HG03558 (cell line): ENCODE results near the gene RETREG2.
A peak's percentile ranks its signal among the peaks of the same experiment; 100 is the strongest.

Source experiments
- ATAC-seq: cut with Tn5 transposase; IDR thresholded peaks from one replicate; pipeline ENCODE4 v1.9.1; 2021; ENCODE audit warnings: moderate number of reproducible peaks; ENCODE audit not compliant: unreplicated experiment; ENCODE audit errors: extremely low read depth

The RETREG2 gene

DNA sequence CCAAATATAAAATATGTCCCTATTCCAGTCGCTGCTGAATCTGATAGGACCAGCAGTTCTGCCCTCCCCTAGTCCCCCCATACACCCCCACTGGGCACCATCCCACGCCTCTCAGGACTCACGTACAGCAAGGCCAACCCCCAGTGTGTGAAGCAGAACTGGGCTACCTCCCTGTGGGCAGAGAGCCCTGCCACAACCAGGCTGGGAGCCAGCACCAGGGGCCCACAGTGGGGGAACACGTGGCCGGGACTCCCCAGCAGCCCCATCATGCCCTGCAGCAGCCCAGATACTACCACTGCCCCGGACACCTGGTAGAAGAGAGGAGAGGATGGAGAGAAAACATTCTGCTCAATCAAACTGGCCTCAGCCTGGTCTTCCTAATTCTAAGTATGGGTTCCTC, 9.5 kb upstream of the RETREG2 start:
- ATAC-seq: no peak

DNA sequence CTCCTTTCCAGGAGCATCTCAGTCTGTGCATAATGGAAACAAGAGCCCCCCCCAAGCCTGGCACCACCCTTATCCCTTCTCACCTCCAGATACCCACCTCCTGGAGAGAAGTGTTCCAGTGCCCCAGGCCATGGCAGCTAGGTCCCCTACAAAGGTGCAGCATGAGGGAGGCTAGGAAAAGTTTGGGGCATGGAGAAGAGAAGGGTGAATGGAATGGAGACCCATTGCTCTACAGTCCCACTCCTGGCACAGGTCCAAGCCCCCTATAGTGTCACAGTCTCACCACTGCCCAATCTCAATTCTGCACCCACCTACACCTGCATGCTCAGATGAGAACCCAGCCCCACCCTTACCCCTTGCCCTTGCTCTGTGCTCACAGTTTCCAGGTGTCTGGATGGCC, 9.1 kb upstream of the RETREG2 start:
- no peak for ATAC-seq

DNA sequence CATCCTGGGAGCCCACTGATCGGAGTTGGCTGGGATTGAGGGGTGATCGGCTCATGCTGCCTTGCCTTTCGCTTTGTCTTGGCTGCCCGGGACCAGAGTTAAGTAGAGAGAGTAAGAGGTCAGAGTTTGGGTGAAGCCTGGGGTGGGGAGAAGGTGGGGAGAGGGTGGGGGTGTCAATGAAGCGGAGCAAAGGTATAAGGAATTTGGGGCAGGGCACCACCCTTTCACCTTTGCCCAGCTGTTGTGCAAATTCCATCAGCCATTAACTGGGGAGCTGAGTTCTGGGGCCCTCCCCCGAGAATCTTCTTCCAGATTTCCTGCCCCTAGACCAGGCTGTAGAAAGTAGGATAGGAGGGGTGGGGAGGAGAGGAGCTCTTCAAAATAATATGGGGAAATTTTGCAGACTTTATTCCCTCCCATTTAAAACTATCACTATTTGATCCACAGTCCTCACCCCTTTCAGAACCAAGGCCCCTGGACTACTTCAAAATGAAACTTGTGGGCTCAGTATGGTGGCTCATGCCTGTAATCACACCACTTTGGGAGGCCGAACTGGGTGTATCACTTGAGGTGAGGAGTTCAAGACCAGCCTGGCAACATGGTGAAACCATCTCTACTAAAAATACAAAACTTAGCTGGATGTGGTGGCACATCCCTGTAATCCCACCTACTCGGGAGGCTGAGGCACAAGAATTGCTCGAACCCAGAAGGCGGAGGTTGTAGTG, 8.0 kb upstream of the RETREG2 start, which contains the start of gene SLC23A3:
TSS of gene SLC23A3 (minus strand) at position 100 of the 725 bp plus-strand sequence. CDS start at position 55, 45 bp downstream.
- ATAC-seq: no peak

DNA sequence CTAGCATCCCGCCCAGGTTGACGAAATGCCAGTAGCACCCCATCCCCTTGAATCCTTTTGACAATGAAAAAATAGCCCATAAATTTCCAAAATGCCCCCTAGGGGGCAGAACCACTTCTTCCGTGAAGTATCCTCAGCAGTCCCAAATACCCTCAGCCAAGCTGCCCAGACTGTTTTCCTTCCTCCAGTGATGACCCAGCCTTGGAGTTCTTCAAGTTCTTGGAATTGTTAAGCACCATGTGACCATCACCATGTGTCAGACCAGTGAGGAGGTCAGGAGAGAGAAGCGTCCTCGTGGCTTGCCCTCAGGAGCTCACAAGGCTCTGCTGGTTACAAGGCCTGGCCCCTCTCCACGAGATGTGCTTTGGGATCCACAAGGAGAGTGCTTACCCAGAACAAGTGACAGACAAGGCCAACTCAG, 6.8 kb upstream of the RETREG2 start:
- no peak for ATAC-seq

DNA sequence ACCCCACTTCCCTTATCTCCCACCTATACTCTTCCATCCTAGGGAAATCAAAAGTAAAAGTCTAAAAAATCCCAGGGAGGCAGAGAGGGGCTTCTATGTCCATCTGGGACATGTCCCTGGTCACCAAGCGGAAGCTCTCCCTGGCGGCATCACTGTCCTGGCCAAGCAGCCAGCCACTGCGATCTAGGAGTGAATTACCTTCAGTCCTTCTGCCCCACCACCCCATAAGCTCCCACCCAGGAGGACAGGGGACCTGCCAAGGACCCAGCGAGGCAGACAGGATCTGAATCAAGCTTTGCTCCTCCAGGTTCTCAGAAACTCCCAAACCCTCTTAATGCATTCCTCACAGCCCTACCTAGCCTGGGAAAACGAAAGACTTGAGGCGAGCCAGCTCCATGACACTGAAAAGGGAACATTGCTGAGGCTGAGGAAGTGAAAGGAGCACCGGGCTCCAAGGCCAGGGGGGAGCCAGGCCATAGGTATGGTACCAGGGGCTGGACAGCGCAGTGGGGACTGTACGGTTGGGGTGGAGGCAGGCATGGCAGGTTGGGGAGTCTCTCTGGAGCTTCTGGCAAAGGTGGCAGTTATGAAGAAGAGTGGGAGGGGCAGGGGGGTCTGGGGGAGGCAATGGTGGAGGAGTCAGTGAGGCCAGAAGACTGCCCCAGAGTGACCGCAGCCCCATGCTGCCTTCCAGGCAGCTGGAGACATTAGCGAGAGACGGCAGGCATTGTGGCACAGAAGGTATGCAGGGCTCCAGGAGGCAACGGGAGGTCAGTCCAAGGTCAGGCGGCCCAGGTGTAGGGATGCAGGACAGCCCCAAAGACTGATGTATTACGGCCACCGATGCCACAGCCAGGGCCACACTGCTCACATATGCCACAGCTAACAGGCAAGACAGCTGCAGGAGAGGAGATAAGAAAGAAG, 5.6 kb upstream of the RETREG2 start:
- ATAC-seq: no peak

DNA sequence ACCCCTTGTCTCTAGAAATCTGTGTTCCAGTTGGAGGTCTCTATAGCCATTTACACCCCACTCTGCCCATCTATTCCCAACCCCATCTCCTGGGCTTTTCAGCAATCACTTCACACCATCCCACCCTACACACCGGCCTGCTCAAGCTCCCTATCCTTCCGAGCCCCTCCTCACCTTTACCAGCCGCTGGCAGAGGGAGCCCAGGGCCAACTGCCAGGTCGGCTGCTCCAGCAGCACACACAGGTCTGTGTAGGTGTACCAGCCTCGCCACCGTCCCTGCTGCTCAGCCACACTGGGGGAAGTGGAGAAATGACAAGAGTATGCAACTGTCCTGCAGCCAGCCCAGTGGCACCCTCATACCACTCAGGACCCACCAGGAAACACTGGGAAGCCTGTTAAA, 4.9 kb upstream of the RETREG2 start:
- ATAC-seq: no peak

DNA sequence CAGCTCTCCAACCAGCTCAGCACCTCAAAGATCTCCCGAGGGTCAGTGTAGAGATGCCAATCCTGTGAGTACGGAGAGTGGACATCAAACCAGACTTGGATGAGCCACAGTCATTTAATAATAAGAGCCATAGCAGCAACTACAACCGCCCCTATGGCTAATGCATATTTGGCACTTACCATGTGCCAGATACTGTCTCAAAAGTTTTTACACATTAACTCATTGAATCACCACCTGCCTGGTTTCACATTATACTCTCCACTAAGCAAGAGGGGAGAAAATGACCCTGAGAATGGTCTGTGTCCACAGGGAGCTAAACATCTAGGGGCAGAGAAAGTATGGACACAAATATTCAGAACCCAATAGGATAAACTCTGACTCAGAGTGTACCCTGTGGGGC, 3.9 kb upstream of the RETREG2 start:
- ATAC-seq: no peak

DNA sequence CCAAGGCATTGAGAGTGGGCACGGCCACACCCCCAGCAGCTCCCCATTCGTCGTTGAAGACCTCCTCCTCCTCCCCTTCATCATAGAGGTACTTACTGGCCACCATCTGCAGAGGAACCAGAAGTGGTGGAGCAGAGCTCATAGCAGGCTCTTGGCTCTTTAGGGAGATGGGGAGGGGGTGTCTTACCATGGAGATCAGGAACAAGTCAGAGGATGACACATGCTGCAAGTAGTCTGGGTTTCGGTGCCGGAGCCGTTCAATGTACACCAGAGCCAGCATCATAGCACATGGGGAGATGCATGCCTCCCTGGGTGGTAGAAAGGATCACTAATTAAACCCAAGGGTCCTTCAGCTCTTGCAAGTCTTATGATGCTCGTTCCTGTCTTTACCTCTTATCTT, 3.3 kb upstream of the RETREG2 start:
- no peak for ATAC-seq

DNA sequence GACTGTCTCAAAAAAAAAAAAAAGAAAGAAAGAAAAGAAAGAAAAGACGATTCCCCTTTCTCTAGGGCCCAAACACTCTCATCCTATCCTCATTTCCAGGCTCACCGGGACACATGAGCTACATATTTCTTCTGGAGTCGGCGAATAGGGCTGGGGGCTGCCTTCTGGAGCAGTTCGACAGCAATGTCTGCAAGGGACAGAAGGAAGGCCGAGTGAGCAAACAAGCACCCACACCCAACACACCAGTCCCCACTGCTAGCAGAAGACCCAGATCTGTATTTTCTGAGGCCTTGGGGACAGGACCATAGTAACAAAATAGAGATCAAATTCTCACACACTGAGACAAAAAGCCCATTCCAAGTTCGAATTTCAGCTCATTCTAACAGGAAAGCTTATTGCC, 2.6 kb upstream of the RETREG2 start:
- ATAC-seq: no peak

DNA sequence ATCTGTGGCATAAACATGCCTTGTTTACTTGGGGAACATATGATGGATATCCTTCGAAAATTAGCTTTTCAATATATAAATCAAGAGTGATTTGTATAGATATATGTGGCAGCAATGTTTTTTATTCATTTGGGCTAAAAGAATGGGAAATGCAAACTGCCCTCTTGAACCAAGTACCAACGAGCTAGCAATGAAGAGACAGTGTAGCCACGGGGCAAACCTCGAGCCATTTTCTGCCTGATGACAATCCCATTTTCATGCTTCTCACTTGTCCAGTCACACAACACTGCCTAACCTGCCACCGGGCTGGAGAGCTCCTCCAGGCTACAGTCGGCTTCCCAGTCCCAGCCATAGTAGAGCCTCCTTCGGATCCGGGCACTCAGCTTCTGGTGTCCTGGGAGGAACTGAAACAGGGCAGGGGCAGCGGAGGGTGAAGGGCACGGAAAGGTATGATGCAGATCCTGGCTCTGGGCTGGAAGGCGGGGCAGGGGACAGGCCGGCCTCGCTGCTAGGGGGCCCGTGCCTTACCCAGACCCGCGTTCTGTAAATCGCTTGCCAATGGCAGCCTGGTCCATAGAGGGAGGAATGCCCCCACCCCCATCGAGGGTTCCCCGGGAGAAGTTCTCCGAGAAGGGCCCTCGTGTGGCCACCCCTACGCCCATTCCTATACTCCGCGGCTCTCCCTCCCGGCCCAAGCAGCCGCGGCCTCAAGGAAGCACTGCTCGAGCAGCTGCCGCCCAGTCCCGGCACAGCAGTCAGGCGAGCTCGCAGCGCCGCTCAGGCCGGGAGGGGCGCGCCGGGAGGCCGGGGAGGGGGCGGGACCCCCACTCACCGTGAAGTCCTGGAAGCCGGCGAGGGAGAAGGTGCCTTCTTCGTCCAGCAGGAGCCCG, 1.9 kb upstream of the RETREG2 start:
- no peak for ATAC-seq

DNA sequence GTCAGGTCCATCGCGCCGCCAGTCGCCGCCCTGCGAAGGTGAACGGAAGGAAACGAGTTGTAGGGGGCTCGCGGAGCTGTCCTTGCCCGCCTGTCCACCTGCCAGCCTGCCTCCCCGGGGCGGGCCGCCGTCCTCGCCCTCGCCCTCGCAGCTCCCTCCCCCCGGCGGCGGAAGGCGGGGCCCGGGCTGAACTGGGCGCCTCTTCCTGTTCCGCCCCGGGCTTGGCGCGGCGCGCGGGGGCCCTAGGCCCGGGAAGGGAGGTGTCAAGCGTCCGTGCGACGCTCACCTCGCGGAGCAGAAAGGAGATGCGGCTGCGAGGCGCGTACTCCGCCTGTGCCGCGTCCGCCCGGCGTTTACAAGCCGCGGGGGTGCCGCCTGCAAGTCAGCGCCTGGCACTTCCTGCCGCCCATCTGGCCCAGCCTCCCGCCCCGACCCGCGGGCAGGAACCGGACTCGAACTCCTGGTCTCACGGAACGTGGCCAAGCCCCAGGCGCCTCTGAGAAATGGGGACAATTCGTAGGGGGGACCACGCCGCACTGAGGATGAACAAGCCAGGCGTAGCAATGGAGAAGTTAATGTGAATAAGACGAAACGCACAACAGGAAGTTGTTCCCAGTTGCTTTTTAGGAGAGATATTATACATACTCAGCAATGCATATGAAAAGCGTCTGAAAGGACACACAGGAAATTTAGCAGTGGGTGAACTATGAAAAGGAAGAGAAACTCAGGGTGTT, 1.1 kb upstream of the RETREG2 start, which contains the start of gene CNPPD1:
TSS of gene CNPPD1 (minus strand) at position 108 of the 734 bp plus-strand sequence. CDS start at position 11, 97 bp downstream.
- peak; percentile 49 for ATAC-seq

DNA sequence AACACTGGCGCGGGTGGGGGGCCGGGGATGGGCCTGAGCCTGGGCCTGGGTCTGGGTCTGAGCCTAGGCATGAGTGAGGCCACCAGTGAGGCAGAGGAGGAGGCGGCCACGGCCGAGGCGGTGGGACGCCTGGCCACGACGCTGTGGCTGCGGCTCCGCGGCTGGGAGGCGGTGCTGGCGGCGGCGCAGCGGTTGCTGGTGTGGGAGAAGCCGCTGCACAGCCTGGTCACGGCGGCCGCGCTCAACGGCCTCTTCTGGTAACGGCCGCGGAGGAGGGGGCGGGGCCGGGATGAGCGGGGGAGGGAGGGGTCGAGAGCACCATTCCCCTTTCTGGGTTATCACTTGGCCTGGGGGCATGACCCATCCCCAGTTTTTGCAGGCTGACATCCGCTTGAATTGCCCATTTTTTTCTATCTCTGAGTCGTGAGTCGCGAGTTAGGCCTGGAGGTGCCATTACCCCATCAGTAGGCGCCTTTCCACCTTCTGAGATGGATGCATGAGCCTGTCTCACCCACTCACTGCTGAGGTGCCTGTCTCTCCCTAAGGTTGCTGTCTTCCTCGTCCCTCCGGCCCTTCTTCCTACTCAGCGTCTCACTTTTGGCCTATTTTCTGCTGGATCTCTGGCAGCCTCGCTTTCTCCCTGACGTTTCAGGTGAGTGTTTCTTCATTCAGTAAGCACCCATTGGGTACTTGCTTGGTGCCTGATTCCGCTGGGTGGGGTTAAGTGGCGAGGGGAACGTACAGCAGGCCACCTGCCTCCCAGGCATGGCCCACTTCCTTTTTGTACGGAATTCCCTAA, 501 bp downstream of the RETREG2 start:
- no peak for ATAC-seq

DNA sequence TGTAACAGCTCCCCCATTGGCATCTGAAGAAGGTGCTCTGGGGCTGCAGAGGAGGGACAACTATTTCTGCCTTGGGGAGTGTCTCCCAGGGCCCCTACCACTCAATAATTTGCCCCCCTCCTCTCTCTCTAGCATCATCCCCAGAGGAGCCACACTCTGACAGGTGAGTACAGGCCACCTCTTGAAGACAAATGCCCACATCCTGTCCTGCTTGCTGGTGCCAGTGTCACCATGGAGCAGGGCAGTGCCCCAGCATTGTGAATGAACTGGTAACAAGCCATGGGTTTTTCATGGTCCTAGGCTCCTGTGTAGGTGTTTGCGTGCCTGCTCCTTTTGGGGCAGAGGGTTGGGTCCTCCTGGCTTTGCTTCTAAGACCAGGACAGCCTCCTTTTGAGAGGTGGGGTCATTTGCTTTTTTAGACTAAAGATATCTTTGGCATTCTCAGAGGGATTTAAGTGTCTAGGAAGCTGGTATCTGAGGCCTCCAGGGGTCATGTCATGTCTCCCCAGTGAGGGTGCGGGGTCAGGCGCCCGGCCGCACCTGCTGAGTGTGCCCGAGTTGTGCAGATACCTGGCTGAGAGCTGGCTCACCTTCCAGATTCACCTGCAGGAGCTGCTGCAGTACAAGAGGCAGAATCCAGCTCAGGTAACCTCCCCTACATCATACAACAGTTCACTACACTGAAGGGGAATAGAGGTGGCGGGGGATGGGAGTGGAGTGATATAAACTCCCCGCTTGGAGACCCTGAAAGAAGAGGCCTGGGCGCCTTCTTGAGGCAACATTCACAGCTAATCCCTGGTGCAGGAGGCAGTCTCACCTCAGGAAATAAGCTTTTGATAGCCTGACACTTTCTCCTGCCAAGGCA, 1.8 kb downstream of the RETREG2 start:
- no peak for ATAC-seq

DNA sequence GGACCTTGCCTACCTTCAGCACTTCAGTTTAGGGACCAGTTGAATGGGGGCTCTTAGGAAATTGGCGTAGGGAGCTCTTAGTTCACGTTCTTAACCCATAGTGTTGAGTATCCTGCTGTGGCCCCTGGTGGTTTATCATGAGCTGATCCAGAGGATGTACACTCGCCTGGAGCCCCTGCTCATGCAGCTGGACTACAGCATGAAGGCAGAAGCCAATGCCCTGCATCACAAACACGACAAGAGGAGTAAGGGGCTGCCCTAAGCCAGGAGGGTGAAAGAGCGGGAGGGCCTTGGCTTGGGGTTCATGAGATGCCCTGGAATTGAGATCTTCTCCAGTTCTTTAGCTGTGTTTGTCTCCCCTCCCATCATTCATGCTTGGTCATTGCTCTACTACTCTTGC, 2.9 kb downstream of the RETREG2 start:
- no peak for ATAC-seq

DNA sequence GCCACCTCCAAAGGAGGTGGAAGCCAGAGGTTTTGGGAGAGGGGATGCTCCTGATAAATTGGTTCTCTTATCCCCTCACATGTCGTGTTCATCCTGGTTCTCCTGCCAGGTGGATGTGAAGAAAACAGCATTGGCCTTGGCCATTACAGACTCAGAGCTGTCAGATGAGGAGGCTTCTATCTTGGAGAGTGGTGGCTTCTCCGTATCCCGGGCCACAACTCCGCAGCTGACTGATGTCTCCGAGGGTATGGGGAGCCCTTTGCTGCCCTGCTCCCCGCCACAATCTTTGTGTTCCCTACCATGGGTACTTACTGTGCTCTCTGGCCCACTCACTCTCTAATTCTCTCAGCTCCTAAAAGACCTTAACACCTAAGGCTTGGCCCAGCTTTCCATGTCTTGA, 3.5 kb downstream of the RETREG2 start:
- no peak for ATAC-seq

DNA sequence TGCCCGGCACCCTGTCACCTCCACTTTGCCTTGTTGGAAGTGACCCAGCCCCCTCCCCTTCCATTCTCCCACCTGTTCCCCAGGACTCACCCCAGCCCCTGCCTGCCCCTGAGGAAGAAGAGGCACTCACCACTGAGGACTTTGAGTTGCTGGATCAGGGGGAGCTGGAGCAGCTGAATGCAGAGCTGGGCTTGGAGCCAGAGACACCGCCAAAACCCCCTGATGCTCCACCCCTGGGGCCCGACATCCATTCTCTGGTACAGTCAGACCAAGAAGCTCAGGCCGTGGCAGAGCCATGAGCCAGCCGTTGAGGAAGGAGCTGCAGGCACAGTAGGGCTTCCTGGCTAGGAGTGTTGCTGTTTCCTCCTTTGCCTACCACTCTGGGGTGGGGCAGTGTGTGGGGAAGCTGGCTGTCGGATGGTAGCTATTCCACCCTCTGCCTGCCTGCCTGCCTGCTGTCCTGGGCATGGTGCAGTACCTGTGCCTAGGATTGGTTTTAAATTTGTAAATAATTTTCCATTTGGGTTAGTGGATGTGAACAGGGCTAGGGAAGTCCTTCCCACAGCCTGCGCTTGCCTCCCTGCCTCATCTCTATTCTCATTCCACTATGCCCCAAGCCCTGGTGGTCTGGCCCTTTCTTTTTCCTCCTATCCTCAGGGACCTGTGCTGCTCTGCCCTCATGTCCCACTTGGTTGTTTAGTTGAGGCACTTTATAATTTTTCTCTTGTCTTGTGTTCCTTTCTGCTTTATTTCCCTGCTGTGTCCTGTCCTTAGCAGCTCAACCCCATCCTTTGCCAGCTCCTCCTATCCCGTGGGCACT, 4.5 kb downstream of the RETREG2 start:
- no peak for ATAC-seq

DNA sequence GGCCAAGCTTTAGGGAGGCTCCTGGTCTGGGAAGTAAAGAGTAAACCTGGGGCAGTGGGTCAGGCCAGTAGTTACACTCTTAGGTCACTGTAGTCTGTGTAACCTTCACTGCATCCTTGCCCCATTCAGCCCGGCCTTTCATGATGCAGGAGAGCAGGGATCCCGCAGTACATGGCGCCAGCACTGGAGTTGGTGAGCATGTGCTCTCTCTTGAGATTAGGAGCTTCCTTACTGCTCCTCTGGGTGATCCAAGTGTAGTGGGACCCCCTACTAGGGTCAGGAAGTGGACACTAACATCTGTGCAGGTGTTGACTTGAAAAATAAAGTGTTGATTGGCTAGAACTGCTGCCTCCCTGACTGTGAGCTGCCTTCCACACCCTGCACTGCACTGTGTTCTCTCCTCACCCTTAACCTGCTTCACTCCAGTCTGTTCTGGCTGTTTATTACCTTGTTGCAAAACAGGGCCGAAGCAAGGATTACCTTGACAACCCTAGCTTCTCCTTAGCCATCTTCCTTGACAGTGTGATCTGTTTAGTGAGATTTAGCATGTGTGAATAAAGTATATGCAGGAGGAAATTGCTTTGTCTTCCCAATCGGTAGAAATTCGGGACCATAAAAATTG, 5.2 kb downstream of the RETREG2 start:
- ATAC-seq: no peak
